Panc1 (cell line): ENCODE measurements around the gene LTA4H. TPM values are rescaled to one million over a fixed set of nuclear protein-coding genes. Genes with fewer than 3 reads are reported as not detected.

ENCODE experiments used
- ATAC-seq: fragments of 200-7000 bp; cut with Tn5 transposase; 2 replicates; pipeline ENCODE4 v1.9.1; 2020; ENCODE audit warnings: mild to moderate bottlenecking, moderate library complexity
- BruUV-seq: library from RNA; stranded (reverse); fragments of 400-500 nt; replicated peaks from 2 replicates; lab custom pipeline; 2021; lab: Mats Ljungman, UMichigan
- CTCF ChIA-PET: fragments of 300-600 bp; sonication (Branson Sonifier 250); formaldehyde crosslinking; loops from one replicate; lab custom pipeline; 2022; ENCODE audit warnings: antibody characterized with exemption; lab: Charles Lee
- POLR2A ChIA-PET: fragments of 300-600 bp; sonication (Branson Sonifier 250); formaldehyde crosslinking; loops from one replicate; lab custom pipeline; 2022; ENCODE audit warnings: antibody characterized with exemption; lab: Charles Lee
- DNase-seq: peaks from one replicate; pipeline ENCODE4 v3.0.0-alpha.2; 2010; ENCODE audit warnings: low read depth, low spot score
- H3K27ac ChIP-seq: 2 replicates; pipeline ENCODE4 v1.5.1; 2011; ENCODE audit warnings: mild to moderate bottlenecking, low read length, inconsistent platforms
- H3K27me3 ChIP-seq: fragments of 200-500 bp; sonication (Bioruptor generic); 2 replicates; pipeline ENCODE4 v1.6.0; 2014; ENCODE audit warnings: low read length, inconsistent platforms; ENCODE audit not compliant: control insufficient read depth, insufficient read depth
- H3K36me3 ChIP-seq: fragments of 200-500 bp; sonication (Bioruptor generic); 2 replicates; pipeline ENCODE4 v1.5.1; 2014; ENCODE audit warnings: inconsistent platforms, mild to moderate bottlenecking, low read length, moderate library complexity; ENCODE audit not compliant: control insufficient read depth, insufficient read depth
- H3K4me1 ChIP-seq: 2 replicates; pipeline ENCODE4 v1.5.1; 2011; ENCODE audit warnings: inconsistent platforms, mild to moderate bottlenecking, low read length, moderate library complexity; ENCODE audit not compliant: control insufficient read depth, insufficient read depth
- H3K4me3 ChIP-seq, 2 experiments: 2 replicates each; pipeline ENCODE4 v1.5.1; 2011 to 2012; ENCODE audit warnings: low read depth in 2 of 2, low read length in 2 of 2, mild to moderate bottlenecking in 2 of 2, inconsistent platforms in 1 of 2, moderate library complexity in 1 of 2
- H3K9me3 ChIP-seq: fragments of 200-500 bp; sonication (Bioruptor generic); 2 replicates; pipeline ENCODE4 v1.5.1; 2014; ENCODE audit warnings: low read depth, mild to moderate bottlenecking, inconsistent platforms, low read length, moderate library complexity; ENCODE audit not compliant: control insufficient read depth, insufficient read depth
- POLR2AphosphoS5 ChIP-seq: IDR thresholded peaks from 2 replicates; pipeline ENCODE4 v1.6.1; 2012; ENCODE audit warnings: mild to moderate bottlenecking, low read depth, low read length, moderate library complexity
- REST ChIP-seq, 2 experiments: IDR thresholded peaks; 2 replicates each; pipeline ENCODE4 v1.6.1; 2011 to 2012; ENCODE audit warnings: low read depth in 2 of 2, control low read depth in 1 of 2, low read length in 1 of 2, mild to moderate bottlenecking in 1 of 2, moderate library complexity in 1 of 2; ENCODE audit not compliant: insufficient read depth in 1 of 2
- SIN3A ChIP-seq: IDR thresholded peaks from 2 replicates; pipeline ENCODE4 v1.6.1; 2012; ENCODE audit warnings: low read depth, mild to moderate bottlenecking, low read length, moderate library complexity, borderline replicate concordance; ENCODE audit not compliant: insufficient read depth
- TCF7L2 ChIP-seq: IDR thresholded peaks from 2 replicates; pipeline ENCODE4 v1.6.1; 2011; ENCODE audit warnings: mild to moderate bottlenecking, low read depth, low read length, inconsistent platforms
- in situ Hi-C: cut with HindIII; loops from 2 replicates; pipeline ENCODE4 v1.10.0; 2016; ENCODE audit warnings: low sequenced_read_pairs, low pct_unique_long_range_greater_than_20kb
- intact Hi-C: fragments of 100-400 bp; cut with micrococcal nuclease; formaldehyde crosslinking; loops from one replicate; pipeline ENCODE4 v1.10.0; 2022; ENCODE audit not compliant: unreplicated experiment
- total RNA-seq: library from RNA; stranded (reverse); gene quantifications from one replicate; pipeline ENCODE4 v1.2.1, GENCODE V29; 2021; ENCODE audit not compliant: unreplicated experiment
- TF ChIP-seq, protein P1 (sequence below): fragments of 450-650 bp; IDR thresholded peaks from 2 replicates; pipeline ENCODE4 v1.5.1; 2017; ENCODE audit warnings: mild to moderate bottlenecking

LTA4H gene
- total RNA-seq, 1 experiment from 2014 or later = 59.6 TPM

- in situ Hi-C loops = no loop called here
- CTCF ChIA-PET = interaction anchor here (0.6 kb wide), 1 partner anchor 72 kb away, joined by 3 read pairs; no protein-coding TSS in a partner anchor
- no peak for DNase-seq
- 0 out of 2 replicates have a peak, but pooled peaks cover 3% of the 10 kb centered on the region for H3K4me1 ChIP-seq
- no peak for ATAC-seq
- no peak overlapping the region for H3K4me3 ChIP-seq
- no peak overlapping the region for H3K27ac ChIP-seq
- BruUV-seq = no TSS peak
- H3K9me3 ChIP-seq = no peaks in the 10 kb centered on the region
- intact Hi-C loops = no loop called here
- TF ChIP-seq TCF7L2 = no peak
- TF ChIP-seq POLR2AphosphoS5 = no peak
- TF ChIP-seq REST (IDR thresholded peaks at IDR 0.05; ENCODE audit: insufficient read depth in 1 of 2, low read depth in 2 of 2, low read length in 1 of 2) = no peak
- no peak for TF ChIP-seq SIN3A
- TF ChIP-seq, protein P1, sequence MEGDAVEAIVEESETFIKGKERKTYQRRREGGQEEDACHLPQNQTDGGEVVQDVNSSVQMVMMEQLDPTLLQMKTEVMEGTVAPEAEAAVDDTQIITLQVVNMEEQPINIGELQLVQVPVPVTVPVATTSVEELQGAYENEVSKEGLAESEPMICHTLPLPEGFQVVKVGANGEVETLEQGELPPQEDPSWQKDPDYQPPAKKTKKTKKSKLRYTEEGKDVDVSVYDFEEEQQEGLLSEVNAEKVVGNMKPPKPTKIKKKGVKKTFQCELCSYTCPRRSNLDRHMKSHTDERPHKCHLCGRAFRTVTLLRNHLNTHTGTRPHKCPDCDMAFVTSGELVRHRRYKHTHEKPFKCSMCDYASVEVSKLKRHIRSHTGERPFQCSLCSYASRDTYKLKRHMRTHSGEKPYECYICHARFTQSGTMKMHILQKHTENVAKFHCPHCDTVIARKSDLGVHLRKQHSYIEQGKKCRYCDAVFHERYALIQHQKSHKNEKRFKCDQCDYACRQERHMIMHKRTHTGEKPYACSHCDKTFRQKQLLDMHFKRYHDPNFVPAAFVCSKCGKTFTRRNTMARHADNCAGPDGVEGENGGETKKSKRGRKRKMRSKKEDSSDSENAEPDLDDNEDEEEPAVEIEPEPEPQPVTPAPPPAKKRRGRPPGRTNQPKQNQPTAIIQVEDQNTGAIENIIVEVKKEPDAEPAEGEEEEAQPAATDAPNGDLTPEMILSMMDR = no peak
- H3K36me3 ChIP-seq = no peaks in the 10 kb centered on the region
- H3K27me3 ChIP-seq = no peaks in the 10 kb centered on the region
- POLR2A ChIA-PET = interaction anchor here (1.0 kb wide), 1 partner anchor 74 kb away, joined by 3 read pairs; no protein-coding TSS in a partner anchor
Measured at GRCh38 chr12:96041181-96041580, 5.8 kb upstream of the LTA4H start.

DNA sequence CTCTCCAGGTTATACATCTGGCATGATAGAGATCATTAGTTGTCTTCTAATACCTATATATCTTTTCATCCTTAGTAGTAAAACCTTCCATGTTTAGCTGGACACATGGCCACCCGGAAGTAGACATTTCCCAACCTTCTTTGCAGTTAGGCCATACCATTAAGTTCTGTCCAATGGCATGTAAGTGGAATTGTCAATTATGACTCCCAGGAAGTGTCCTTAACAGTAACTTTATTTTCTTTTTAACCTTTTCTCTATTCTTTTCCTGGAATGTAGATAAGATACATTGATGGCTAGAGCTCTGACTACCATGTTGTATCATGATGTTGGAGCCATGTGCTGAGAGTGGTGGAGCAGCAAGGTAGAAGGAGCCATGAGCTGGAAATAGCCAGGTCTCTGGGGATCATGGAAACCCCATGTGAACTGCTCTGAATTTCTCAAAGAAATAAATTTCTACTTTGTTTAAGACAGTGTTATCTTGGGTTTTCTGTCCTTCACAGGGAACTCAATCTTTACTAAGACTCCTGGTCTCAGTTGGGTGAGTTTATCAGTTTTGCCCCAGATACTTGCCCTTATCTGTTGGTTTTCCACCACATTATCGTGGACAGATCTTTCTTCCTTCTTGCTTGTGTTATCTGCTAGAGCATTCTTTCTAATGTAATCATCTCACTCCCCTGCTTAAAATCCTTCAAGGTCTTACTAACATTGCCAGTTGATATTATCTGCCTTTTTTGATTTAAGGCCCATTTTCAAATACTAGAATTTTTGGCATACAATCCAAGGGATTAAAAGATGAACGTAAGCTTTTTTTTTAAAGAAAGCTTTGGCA is 5.1 kb upstream of the LTA4H start:
- Histone ChIP-seq H3K36me3 (no peaks in the 10 kb centered on the region), H3K4me3 (no peak overlapping the region), H3K4me1 (0 out of 2 replicates have a peak, but pooled peaks cover 5% of the 10 kb centered on the region), H3K27ac (no peak overlapping the region), H3K27me3 (no peaks in the 10 kb centered on the region), H3K9me3 (no peaks in the 10 kb centered on the region)
- ChIA-PET CTCF (interaction anchor here (0.6 kb wide), 1 partner anchor 73 kb away, joined by 3 read pairs; no protein-coding TSS in a partner anchor), POLR2A (interaction anchor here (1.0 kb wide), 1 partner anchor 74 kb away, joined by 3 read pairs; no protein-coding TSS in a partner anchor)
- no peak for TF ChIP-seq TCF7L2
- TF ChIP-seq REST (IDR thresholded peaks at IDR 0.05; ENCODE audit: insufficient read depth in 1 of 2, low read depth in 2 of 2, low read length in 1 of 2) = no peak
- TF ChIP-seq, protein P1 = no peak
- TF ChIP-seq POLR2AphosphoS5 = no peak
- no peak for TF ChIP-seq SIN3A
- intact Hi-C loops (no loop called here), in situ Hi-C loops (no loop called here)
- ATAC-seq (no peak), DNase-seq (no peak)
- BruUV-seq = no TSS peak
